22Rv1 (cell line): Measurements from ENCODE around the gene SLC4A9.

ENCODE experiments used
- CTCF ChIP-seq: fragments of 450-650 bp; IDR thresholded peaks from 2 replicates; pipeline ENCODE4 v1.5.1; 2017; ENCODE audit warnings: mild to moderate bottlenecking
- ZFX ChIP-seq: fragments of 450-650 bp; IDR thresholded peaks from 2 replicates; pipeline ENCODE4 v1.6.1; 2017; ENCODE audit warnings: antibody characterized with exemption, borderline replicate concordance

GRCh38 chr5:140391312-140391711 is 31.3 kb downstream of the SLC4A9 start:
- TF ChIP-seq CTCF (no peak), ZFX (no peak)
